ENCODE results near the gene PLA2G4B.

The PLA2G4B gene

DNA sequence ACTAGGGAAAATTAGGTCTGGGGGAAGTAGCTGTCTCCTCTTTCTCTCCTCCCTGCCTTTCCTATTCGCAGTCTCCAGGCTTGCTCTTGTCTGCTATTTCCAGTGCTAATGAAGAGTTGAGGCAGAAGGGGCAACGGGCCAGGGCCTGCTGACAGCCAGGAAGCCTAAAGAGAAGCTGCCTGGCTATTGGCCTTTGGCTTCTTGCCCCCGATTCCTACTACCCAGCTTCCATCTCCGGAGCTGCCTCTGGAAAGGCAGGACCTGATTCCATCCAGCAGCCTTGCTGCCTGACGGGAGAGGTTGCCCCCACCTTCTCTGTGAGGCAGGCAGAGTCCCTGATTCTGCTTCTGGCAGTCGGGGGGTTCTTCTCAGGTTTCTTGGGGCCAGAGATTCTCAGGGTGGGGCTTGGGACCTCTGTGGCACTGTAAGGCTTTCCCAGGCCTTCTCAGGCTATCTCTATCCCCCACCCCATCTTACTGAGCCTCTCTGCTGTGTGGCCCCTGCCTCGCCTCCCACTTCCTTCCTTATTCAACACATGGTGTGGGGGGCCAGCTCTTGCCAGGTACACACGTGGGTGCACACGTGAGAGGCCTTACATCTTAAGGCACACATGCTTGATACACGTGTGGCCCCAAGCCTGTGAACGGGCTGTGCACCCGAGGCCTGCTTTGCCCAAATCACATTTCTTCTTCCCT is 29.0 kb upstream of the PLA2G4B start:
- FAIRE-seq = no peak

DNA sequence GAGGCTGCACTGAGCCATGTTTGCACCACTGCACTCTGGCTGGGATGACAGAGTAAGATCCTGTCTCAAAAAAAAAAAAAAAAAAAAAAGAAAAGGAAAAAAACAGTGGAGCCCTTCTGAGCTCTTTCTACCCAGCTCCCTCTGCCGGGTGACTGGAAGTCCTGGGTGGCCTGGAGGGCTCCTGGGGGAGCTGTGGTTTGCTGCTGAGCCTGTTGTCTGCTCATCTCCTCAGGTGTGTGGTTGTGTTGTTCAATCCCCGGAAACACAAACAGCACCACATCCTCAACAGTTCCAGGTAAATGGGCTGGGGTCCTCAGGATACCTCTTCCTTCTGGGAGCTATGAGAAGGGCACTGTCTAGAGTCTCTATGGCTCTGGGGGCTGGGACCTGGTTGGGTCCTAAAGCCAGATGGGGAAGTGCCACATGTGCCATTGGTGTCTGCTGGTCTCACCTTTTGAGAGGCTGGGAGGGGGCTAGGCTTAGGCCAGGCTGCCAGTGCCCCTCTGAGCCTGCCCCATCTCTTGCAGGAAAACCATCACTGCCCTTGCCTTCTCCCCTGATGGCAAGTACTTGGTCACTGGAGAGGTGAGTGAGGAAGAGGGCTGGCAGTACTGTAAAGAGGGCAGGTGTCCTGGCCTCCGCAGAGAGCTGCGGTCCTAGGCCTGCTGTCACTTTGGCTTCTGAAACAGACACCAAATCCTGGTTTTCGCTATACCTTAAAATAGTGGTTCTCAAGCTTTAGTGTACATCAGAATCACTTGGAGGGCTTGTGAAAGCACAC is 27.8 kb upstream of the PLA2G4B start:
- no peak for FAIRE-seq

DNA sequence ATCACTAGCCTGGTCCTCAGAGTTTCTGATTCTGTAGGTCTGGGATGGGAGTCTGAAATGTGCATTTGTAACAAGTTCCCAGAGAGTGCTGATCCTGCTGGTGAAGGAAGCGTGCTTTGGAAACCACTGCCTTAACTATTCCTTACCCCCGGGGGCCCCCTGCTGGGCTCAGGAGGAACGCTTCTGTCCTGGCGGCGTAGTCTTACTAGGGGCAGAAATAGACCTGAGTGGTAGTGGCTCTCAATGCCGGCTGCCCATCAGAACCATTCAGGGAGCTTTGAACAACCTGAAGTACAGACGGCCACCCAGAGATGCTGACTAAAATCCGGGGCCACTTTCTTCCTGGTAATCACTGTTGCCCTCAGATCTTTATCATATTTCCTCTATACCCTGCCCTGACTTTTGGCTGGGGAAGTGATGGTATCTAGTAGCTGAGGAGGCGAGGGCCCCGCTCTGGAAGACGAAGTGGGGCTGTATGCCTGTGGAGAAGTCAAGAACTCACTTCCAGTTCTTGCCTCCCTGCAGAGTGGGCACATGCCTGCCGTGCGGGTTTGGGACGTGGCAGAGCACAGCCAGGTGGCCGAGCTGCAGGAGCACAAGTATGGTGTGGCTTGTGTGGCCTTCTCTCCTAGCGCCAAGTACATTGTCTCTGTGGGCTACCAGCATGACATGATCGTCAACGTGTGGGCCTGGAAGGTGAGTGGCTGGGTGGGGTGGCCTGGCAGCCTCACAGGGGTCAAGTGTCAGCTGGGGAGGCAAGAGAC is 27.0 kb upstream of the PLA2G4B start:
- FAIRE-seq = peak; percentile 68

DNA sequence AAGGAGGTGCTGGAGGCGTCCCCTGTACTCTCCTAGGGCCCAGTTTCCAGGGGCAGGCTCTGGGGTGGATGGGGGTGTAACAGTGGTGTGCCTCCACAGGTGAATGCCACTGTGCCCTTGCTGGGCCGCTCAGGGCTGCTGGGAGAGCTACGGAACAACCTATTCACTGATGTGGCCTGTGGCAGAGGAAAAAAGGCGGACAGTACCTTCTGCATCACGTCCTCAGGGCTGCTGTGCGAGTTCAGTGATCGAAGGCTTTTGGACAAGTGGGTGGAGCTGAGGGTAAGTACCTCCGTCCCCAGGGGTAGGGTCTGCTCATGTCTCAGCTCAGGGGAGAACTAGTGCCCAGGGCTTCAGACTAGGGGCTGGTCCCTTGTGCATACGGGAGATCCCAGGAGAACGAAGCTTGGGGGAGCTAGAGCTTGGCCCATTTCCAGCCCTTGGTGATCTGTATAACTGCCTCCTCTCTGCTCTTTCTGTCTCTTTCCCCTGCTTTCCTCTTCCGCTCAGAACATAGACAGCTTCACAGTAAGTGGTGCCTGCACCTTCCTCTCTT is 25.7 kb upstream of the PLA2G4B start:
- no peak for FAIRE-seq

DNA sequence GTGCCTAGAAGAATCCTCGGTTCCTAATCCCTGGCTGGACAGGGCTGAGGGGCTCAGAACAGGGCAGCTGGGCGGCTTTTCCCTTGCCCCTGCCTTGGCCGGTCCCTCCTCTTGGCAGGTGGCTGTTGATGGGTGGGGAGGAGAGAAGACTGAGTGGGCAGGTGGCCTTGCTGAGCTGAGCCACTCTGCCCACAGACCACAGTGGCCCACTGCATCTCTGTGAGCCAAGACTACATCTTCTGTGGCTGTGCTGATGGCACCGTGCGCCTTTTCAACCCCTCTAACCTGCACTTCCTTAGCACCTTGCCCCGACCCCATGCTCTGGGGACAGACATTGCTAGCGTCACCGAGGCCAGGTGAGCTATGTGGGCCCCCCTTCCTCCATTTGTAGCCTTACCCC is 25.2 kb upstream of the PLA2G4B start:
- no peak for FAIRE-seq

DNA sequence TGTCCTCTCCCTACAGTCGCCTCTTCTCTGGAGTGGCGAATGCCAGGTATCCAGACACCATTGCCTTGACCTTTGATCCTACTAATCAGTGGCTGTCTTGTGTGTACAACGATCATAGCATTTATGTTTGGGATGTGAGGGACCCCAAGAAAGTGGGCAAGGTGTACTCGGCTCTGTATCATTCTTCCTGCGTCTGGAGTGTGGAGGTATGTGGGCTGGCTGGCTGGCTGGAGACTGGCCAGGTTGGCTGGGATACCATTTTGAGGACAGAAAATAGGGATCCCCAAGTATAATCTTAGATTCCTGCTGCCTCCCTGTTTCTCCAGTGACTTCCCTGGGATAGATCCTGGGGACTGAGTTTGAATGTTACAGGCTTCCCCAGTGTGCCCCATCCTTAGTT is 24.1 kb upstream of the PLA2G4B start:
- no peak for FAIRE-seq

DNA sequence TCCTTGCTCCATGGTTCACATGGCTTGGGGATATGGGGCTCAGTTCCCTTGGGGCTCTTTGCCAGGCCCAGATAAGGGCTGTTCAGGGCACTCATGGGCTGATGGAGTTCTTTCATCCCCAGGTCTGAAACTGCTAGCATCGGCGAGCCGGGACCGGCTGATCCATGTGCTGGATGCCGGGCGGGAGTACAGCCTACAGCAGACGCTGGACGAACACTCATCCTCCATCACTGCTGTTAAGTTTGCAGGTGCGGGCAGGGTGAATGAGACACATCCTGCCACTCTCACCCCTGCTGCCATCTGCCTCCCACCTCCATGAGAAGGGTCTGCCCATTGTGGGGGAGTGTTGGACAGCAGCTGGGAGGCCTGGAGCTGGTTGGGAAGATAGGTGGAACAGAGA is 21.9 kb upstream of the PLA2G4B start:
- FAIRE-seq = no peak

DNA sequence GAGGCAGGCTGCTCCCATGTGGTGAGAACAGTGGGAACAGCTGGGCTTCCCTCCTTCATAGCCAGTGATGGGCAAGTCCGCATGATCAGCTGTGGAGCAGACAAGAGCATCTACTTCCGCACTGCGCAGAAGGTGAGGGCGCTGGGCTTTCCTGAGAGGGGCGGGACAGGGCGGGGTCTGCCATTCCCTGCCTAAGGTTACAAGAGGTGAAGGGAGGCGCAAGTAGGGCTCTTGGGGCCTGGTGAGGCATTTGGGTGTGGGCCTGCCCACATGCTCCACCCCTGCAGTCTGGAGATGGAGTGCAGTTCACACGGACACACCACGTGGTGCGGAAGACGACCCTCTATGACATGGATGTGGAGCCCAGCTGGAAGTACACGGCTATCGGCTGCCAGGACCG is 21.3 kb upstream of the PLA2G4B start:
- FAIRE-seq = no peak

DNA sequence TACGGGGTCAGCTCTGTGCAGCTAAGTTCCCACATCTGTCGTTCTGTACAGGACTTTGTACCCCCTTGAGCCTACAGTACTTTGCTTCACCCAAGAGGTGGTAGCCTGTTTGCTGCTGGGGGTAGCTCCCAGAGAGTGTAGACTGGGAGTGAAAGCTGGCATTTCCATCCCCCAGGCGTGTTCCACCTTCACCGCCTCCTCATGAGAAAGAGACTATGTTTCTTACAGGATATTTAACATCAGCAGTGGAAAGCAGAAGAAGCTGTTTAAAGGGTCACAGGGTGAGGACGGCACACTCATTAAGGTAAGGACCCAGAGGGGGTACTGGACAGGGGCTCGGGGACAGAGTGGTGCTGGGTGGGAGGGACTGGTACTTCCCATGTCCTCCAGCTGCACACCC is 20.9 kb upstream of the PLA2G4B start:
- no peak for FAIRE-seq

DNA sequence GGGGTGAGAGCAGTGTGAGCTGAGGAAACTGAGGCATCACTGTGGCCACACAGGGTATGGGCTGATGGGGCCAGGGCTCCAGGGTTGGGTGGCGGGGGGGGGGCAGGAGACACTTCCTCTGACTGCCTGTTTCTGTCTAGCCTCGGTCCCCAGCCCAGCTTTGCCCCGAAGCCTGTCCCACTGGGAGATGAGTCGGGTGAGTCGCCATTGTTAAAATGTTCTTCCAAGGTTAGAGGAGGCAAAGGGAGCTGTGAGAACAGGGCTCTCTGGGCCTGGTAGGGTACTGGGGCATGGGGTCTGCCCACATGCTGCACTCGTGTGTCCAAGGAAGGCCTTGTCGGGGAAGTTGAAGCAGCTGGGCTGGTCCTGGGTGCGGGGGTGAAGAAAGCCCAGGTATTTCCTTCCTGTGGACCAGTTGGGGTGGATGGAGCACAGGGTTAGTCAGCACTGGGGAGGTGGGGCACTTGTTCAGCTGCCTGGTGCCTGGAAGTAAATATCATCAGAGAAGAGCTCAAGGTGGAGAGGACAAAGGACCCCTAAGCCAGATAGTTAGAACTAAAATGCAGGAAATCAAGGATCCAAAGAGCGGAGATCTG is 19.1 kb upstream of the PLA2G4B start:
- FAIRE-seq = no peak

DNA sequence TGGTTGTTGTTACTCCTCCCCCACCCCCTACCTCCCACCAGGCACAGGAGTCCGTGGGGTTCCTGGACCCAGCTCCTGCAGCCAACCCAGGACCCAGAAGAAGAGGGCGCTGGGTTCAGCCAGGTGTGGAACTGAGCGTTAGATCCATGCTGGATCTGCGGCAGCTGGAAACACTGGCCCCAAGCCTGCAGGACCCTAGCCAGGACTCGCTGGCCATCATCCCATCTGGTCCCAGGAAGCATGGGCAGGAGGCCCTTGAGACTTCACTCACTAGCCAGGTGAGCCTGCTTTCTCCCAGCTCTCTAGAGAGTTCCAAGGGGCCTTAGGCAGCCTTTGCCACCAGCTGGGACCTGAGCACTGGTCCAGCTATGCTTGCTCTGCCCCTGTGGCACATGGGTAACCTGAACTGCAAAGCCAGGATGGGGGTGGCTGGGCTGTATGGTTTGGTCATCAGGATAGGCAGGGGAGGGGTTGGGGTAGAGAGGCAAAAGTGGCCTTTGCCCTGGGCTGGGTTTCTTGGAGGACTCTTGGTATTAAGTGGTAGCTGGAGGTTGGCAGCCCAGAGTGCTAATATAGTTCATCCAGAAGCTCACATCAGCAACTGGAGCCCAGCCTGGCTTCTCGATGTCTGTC is 17.7 kb upstream of the PLA2G4B start:
- no peak for FAIRE-seq

DNA sequence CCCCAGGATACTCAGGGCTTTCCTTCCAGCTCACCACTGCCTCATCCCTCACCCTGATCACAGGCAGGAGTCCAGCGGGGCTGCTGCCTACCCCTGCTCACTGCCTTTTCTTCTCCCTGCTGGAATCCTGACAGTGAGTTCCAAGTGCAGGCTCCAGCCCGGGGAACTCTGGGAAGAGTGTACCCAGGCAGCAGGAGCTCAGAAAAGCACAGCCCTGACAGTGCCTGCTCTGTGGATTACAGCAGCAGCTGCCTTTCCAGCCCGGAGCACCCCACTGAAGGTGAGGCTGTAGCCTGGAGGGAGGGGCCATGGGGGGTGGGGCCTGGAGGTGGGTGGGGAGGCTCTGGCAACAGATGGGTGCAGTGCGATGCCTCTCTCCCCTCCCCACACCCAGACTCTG is 16.8 kb upstream of the PLA2G4B start:
- no peak for FAIRE-seq

DNA sequence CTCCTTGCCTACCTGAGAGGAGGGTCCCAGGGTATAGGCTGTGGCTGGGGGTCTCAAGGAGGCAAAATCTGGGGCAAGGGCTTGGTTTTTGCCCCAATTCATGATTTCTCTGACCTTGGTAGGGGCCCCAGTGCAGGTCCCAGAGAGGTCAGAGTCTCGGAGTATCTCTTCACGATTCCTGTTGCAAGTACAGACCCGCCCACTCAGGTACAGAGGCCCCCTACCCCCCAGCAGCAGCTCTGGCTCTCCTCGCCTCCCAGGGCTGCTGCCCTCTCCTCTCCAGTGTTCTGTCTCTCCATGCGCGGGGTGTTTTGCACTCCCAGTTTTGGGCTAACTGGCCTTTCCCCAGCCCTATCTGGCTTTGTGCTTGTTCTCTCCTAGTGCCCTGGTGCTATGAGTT is 16.2 kb upstream of the PLA2G4B start:
- no peak for FAIRE-seq

DNA sequence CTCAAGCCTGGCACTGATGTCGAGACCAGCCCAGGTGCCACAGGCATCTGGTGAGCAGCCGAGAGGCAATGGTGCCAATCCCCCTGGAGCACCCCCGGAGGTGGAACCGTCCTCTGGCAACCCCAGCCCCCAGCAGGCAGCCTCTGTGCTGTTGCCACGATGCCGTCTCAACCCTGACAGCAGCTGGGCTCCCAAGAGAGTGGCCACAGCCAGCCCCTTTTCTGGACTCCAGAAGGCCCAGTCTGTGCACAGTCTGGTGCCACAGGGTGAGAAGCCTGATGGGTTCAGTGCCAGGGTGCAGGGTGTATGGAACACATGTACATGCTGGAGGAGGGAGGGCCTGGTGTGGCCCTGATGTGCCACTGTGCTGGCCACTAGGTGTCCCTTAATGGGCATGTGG is 15.7 kb upstream of the PLA2G4B start:
- no peak for FAIRE-seq

DNA sequence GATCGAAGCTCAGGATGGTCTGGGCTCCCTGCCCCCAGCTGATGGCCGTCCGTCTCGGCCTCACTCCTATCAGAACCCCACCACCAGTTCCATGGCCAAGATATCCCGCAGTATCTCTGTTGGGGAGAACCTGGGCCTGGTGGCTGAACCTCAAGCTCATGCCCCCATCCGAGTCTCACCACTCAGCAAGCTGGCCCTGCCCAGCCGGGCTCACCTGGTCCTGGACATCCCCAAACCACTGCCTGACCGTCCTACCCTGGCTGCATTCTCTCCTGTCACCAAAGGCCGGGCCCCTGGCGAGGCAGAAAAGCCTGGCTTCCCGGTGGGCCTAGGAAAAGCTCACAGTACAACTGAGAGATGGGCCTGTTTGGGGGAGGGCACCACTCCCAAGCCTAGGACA is 15.1 kb upstream of the PLA2G4B start:
- FAIRE-seq = no peak

DNA sequence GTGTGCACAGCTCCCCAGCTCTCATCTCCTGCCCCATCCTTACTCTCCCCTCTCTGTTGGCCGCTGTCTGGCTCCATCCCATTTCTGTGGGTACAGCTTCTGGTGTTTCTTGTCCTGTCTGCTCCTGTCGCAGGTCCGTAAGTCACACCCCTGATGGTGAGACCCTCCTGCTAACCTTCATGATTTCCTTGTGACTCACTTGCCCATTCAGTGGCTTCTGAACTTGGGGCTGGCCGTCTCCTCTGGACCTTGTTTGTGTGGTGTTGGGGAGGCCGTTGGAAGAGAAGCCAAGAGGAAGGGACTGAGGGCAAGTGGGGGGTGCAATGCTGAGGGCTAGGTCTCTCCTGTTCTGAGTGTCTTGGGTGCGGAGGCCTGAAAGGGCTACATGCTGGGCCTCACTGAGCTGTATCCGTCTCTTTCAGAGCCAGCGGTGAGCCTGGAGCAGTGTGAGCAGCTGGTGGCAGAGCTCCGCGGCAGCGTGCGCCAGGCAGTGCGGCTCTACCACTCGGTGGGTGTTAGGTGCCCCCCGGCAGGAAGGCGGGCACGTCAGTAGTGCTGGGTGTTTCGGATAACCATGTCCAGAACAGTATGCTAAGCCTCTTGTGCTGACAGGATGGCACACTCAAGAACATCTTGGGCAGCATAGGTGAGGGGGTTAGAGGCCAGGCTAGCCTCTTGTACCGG is 14.4 kb upstream of the PLA2G4B start:
- no peak for FAIRE-seq

DNA sequence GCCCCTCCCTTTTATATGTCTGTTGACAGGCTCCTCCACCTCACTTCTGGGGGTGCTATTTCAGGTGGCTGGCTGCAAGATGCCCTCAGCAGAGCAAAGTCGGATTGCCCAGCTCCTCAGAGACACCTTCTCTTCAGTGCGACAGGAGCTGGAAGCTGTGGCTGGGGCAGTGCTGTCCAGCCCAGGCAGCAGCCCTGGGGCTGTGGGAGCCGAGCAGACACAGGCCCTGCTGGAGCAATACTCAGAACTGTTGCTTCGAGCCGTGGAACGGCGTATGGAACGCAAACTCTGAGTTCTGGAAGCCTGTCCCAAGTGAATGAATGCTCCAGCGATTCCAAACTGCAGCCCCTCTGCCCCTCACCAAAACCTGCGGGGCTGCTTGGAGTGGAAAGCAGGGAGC is 13.5 kb upstream of the PLA2G4B start:
- no peak for FAIRE-seq

DNA sequence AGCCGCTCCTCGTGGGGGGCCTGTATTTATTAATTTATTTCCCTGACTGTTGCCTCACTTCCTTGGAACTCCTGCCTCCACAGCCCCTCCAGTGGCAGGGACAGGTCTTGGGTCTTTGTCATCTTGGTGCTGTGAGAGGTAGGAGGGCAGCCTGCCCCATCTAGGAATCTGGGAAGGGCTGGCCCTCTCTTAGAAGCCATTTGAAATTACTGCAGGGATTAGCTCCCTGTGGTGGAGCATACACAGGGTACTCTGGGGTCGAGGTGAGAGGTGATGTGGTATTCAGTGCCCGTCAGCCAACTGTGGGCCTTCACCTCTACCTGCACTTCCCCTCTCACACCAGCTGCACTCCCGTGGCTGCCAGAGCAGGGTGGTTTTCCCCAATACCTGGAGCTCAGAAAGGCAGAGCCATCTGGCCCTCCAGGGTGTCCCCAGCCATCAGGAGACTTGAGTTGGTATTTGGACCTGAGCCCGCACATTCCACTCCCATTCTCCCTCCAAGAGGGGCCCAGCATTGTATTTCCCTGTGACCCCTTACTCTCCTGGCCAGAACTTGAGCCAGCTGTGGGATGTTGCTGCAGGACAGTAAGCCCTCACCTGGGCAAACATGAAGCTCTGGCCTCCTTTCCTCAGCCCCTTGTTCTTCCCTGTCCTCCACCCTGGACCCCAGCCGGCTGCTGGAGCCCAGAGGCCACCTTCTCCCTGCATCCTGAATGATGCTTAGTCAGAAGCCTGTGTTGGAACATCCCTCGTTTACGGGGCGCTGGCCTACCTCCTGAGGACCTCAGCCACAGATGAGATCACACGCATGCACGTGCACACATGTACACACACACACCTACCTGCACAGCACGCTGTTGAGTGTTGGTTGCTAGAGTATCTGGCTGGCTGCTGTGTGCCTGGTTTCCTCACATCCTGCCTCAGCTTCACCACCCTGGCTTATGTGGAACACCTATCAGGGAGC is 12.8 kb upstream of the PLA2G4B start:
- FAIRE-seq = no peak

DNA sequence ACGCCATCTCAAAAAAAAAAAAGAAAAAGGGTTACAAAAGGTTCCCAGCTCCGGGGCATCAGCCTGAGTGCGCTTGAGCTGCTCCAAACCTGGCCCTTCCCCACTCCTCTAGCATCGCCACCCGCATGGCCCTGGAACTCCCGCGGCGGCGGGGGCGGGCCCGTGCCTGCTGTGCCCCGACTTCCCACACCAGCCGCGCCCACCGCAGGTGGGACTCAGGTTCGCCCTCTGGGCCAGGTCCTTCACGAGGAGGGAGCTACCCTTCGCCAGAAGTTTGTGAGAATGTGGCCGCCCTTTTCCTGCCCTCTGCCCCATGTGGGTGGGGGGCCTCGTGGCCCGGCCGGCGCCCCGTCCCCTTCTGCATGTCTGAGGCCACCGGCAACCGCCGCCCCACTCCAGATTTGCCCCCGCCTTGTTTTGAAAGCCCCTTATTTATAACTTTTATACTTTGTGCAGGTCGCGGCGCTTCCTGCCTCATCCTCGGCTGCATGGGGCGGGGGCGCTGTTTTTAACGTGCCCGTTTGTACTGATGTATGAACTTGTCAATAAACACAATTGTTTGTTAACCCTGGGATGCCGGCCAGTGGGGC is 11.3 kb upstream of the PLA2G4B start:
- FAIRE-seq = no peak
